ENCODE results near the gene POU3F4. TPM values are rescaled to one million over a fixed set of nuclear protein-coding genes. Genes with fewer than 3 reads are reported as not detected.

The POU3F4 gene
- total and polyA plus RNA-seq, 2 donors = not detected

DNA sequence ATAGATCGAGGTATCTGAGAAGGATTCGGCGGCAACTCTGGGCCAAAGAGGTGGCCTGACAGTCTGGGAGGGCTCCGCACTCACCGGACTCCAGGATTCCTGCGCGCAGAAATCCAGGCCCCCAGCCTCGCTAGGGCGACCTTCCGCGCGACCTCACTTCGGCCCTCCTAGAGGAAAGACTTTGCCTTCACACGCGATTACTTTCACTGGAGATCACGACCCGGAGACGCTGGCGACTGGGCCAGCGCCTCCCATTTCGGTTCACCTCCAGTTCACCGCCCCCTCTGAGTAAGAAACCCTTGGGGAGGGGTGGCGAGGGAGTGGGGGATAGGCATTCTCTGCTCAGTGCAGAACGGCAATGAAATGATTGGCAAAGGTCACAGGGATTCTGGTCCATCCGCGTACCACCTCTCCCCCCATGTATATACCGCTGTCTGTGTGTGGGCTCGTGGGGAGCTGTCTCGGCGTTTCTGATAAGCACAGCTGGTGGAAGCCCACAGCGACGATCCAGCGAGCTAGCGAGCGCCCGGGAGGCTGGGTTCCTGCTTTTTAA, 2.5 kb downstream of the POU3F4 start:
- no peak for DNase-seq (ENCODE audit: low read depth in 6 of 9, low spot score in 9 of 9)
- H3K27ac ChIP-seq (ENCODE audit: low read depth in 1 of 2, low read length in 1 of 2) = no peak overlapping the region
- WGBS = 6% methylated on average over 36 of the region's 36 CpGs
- H3K27me3 ChIP-seq (ENCODE audit: control insufficient read depth in 2 of 2, insufficient read depth in 1 of 2, low read length in 1 of 2) = peaks cover 0 to 44% of the 10 kb centered on the region in 2 donors
- no peaks in the 10 kb centered on the region for H3K36me3 ChIP-seq (ENCODE audit: control insufficient read depth in 2 of 2, insufficient read depth in 2 of 2, low read length in 1 of 2)
- H3K9me3 ChIP-seq (ENCODE audit: control insufficient read depth in 2 of 2, insufficient read depth in 1 of 2, low read length in 1 of 2) = peaks cover 0 to 8% of the 10 kb centered on the region in 2 donors
- no peak overlapping the region for H3K4me3 ChIP-seq (ENCODE audit: low read length in 2 of 2)
- no peaks in the 10 kb centered on the region for H3K4me1 ChIP-seq (ENCODE audit: control insufficient read depth in 2 of 2, insufficient read depth in 2 of 2, low read length in 2 of 2)

- Histone ChIP-seq H3K4me3 (ENCODE audit: low read length in 2 of 2) (no peak overlapping the region), H3K9me3 (ENCODE audit: control insufficient read depth in 2 of 2, insufficient read depth in 1 of 2, low read length in 1 of 2) (peaks cover 0 to 8% of the 10 kb centered on the region in 2 donors), H3K27me3 (ENCODE audit: control insufficient read depth in 2 of 2, insufficient read depth in 1 of 2, low read length in 1 of 2) (peaks cover 0 to 41% of the 10 kb centered on the region in 2 donors), H3K36me3 (ENCODE audit: control insufficient read depth in 2 of 2, insufficient read depth in 2 of 2, low read length in 1 of 2) (no peaks in the 10 kb centered on the region), H3K27ac (ENCODE audit: low read depth in 1 of 2, low read length in 1 of 2) (no peak overlapping the region), H3K4me1 (ENCODE audit: control insufficient read depth in 2 of 2, insufficient read depth in 2 of 2, low read length in 2 of 2) (no peaks in the 10 kb centered on the region)
- no peak for DNase-seq (ENCODE audit: low read depth in 6 of 9, low spot score in 9 of 9)
- WGBS = 16% methylated on average over 17 of the region's 17 CpGs
Measured at GRCh38 chrX:83511208-83511607, 3.1 kb downstream of the POU3F4 start.

- no peak for DNase-seq (ENCODE audit: low read depth in 6 of 9, low spot score in 9 of 9)
- Histone ChIP-seq H3K36me3 (ENCODE audit: control insufficient read depth in 2 of 2, insufficient read depth in 2 of 2, low read length in 1 of 2) (no peaks in the 10 kb centered on the region), H3K27me3 (ENCODE audit: control insufficient read depth in 2 of 2, insufficient read depth in 1 of 2, low read length in 1 of 2) (peaks cover 0 to 37% of the 10 kb centered on the region in 2 donors), H3K27ac (ENCODE audit: low read depth in 1 of 2, low read length in 1 of 2) (no peak overlapping the region), H3K4me1 (ENCODE audit: control insufficient read depth in 2 of 2, insufficient read depth in 2 of 2, low read length in 2 of 2) (no peaks in the 10 kb centered on the region), H3K9me3 (ENCODE audit: control insufficient read depth in 2 of 2, insufficient read depth in 1 of 2, low read length in 1 of 2) (peaks cover 0 to 8% of the 10 kb centered on the region in 2 donors), H3K4me3 (ENCODE audit: low read length in 2 of 2) (no peak overlapping the region)
- WGBS = 30% methylated on average over 14 of the region's 14 CpGs
Measured at GRCh38 chrX:83512111-83512510, 4.0 kb downstream of the POU3F4 start.

- H3K27me3 ChIP-seq (ENCODE audit: control insufficient read depth in 2 of 2, insufficient read depth in 1 of 2, low read length in 1 of 2) = peaks cover 0 to 7% of the 10 kb centered on the region in 2 donors
- 79% methylated on average over 1 of the region's 1 CpG for WGBS
Measured at GRCh38 chrX:83516597-83516996, 8.5 kb downstream of the POU3F4 start.

DNA sequence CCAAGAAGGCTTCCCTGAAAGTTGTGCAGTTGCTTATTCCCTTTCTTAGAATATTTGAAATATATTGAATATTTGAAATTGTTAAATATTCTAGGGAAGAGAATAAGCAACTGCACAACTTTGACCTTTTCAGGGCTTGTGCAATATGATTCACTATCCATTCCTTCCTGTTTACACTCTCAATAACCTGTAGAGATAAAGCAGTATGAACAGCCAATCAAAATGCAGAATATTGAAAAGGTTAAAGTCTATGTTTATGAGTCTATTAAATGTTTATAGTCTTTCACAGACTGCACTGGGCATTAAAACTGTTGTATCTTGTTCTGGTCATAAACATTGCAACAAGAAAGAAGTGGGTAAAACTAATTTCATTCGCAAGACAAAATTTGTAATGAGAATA, 13.8 kb downstream of the POU3F4 start:
- no peaks in the 10 kb centered on the region for H3K27me3 ChIP-seq (ENCODE audit: control insufficient read depth in 2 of 2, insufficient read depth in 1 of 2, low read length in 1 of 2)
- H3K4me1 ChIP-seq (ENCODE audit: control insufficient read depth in 2 of 2, insufficient read depth in 2 of 2, low read length in 2 of 2) = no peaks in the 10 kb centered on the region
- no peak overlapping the region for H3K4me3 ChIP-seq (ENCODE audit: low read length in 2 of 2)
- WGBS = 94% methylated on average over 1 of the region's 1 CpG
- H3K36me3 ChIP-seq (ENCODE audit: control insufficient read depth in 2 of 2, insufficient read depth in 2 of 2, low read length in 1 of 2) = no peaks in the 10 kb centered on the region
- H3K27ac ChIP-seq (ENCODE audit: low read depth in 1 of 2, low read length in 1 of 2) = no peak overlapping the region
- DNase-seq (ENCODE audit: low read depth in 6 of 9, low spot score in 9 of 9) = no peak
- no peaks in the 10 kb centered on the region for H3K9me3 ChIP-seq (ENCODE audit: control insufficient read depth in 2 of 2, insufficient read depth in 1 of 2, low read length in 1 of 2)

More at GRCh38 chrX:83516597-83516996, 8.5 kb downstream of the POU3F4 start:
- Histone ChIP-seq H3K4me3 (ENCODE audit: low read length in 2 of 2) (no peak overlapping the region), H3K4me1 (ENCODE audit: control insufficient read depth in 2 of 2, insufficient read depth in 2 of 2, low read length in 2 of 2) (no peaks in the 10 kb centered on the region), H3K27ac (ENCODE audit: low read depth in 1 of 2, low read length in 1 of 2) (no peak overlapping the region), H3K9me3 (ENCODE audit: control insufficient read depth in 2 of 2, insufficient read depth in 1 of 2, low read length in 1 of 2) (no peaks in the 10 kb centered on the region), H3K36me3 (ENCODE audit: control insufficient read depth in 2 of 2, insufficient read depth in 2 of 2, low read length in 1 of 2) (no peaks in the 10 kb centered on the region)
- no peak for DNase-seq (ENCODE audit: low read depth in 6 of 9, low spot score in 9 of 9)

DNA sequence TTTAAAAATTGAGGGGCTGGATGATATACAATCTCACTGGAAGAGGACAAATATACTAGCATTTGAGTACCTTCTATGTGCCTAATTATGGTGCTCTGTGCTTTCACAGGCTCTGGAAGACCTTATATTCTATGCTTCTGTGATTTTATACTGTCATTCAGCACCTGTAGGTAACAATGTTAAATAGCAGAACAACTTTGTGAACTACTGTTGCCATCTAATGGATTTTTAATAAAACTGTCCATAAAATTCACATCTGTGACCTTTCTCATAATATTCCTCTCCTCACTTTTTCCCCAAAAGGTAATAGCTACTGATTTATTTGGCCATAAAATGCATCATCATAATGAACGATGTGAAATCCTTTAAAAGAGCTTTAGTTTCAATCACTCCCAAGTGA, 21.9 kb downstream of the POU3F4 start:
- no peaks in the 10 kb centered on the region for H3K36me3 ChIP-seq (ENCODE audit: control insufficient read depth in 2 of 2, insufficient read depth in 2 of 2, low read length in 1 of 2)
- no peak for DNase-seq (ENCODE audit: low read depth in 6 of 9, low spot score in 9 of 9)
- H3K4me1 ChIP-seq (ENCODE audit: control insufficient read depth in 2 of 2, insufficient read depth in 2 of 2, low read length in 2 of 2) = no peaks in the 10 kb centered on the region
- 72% methylated on average over 1 of the region's 1 CpG for WGBS
- no peaks in the 10 kb centered on the region for H3K27me3 ChIP-seq (ENCODE audit: control insufficient read depth in 2 of 2, insufficient read depth in 1 of 2, low read length in 1 of 2)
- no peak overlapping the region for H3K27ac ChIP-seq (ENCODE audit: low read depth in 1 of 2, low read length in 1 of 2)
- no peak overlapping the region for H3K4me3 ChIP-seq (ENCODE audit: low read length in 2 of 2)
- H3K9me3 ChIP-seq (ENCODE audit: control insufficient read depth in 2 of 2, insufficient read depth in 1 of 2, low read length in 1 of 2) = no peaks in the 10 kb centered on the region

- no peak overlapping the region for H3K27ac ChIP-seq (ENCODE audit: low read depth in 1 of 2, low read length in 1 of 2)
- WGBS = 71% methylated on average over 7 of the region's 7 CpGs
- no peak for DNase-seq (ENCODE audit: low read depth in 6 of 9, low spot score in 9 of 9)
- no peaks in the 10 kb centered on the region for H3K27me3 ChIP-seq (ENCODE audit: control insufficient read depth in 2 of 2, insufficient read depth in 1 of 2, low read length in 1 of 2)
- no peaks in the 10 kb centered on the region for H3K9me3 ChIP-seq (ENCODE audit: control insufficient read depth in 2 of 2, insufficient read depth in 1 of 2, low read length in 1 of 2)
- no peaks in the 10 kb centered on the region for H3K4me1 ChIP-seq (ENCODE audit: control insufficient read depth in 2 of 2, insufficient read depth in 2 of 2, low read length in 2 of 2)
- no peak overlapping the region for H3K4me3 ChIP-seq (ENCODE audit: low read length in 2 of 2)
- H3K36me3 ChIP-seq (ENCODE audit: control insufficient read depth in 2 of 2, insufficient read depth in 2 of 2, low read length in 1 of 2) = no peaks in the 10 kb centered on the region
Measured at GRCh38 chrX:83535417-83536196, 27.5 kb downstream of the POU3F4 start.

All from thymus (tissue), 11 donors.